Hepatocyte (in vitro differentiated cells): ENCODE data around the gene HNF1B. TPM values are rescaled to one million over a fixed set of nuclear protein-coding genes. Genes with fewer than 3 reads are reported as not detected.

Source experiments
- DNase-seq: peaks from one replicate; pipeline ENCODE4 v3.0.0-alpha.2; 2016; ENCODE audit warnings: low spot score
- H2AFZ ChIP-seq: fragments of 200-600 bp; sonication (generic); 2 replicates; pipeline ENCODE4 v1.6.0; 2016; ENCODE audit warnings: antibody characterized with exemption, mild to moderate bottlenecking
- H3K27ac ChIP-seq: fragments of 200-600 bp; sonication (generic); 2 replicates; pipeline ENCODE4 v1.5.1; 2016; ENCODE audit warnings: mild to moderate bottlenecking
- H3K27me3 ChIP-seq: fragments of 200-600 bp; sonication (generic); 2 replicates; pipeline ENCODE4 v1.6.1; 2016
- H3K36me3 ChIP-seq: fragments of 200-600 bp; sonication (generic); replicated peaks from 2 replicates; pipeline ENCODE4 v1.5.1; 2016; ENCODE audit warnings: low read depth; ENCODE audit not compliant: insufficient read depth
- H3K4me1 ChIP-seq: fragments of 200-600 bp; sonication (generic); 2 replicates; pipeline ENCODE4 v1.5.1; 2016; ENCODE audit warnings: mild to moderate bottlenecking, moderate library complexity; ENCODE audit not compliant: insufficient read depth
- H3K4me2 ChIP-seq: fragments of 200-600 bp; sonication (generic); 2 replicates; pipeline ENCODE4 v1.6.0; 2016
- H3K4me3 ChIP-seq: fragments of 200-600 bp; sonication (generic); 2 replicates; pipeline ENCODE4 v1.5.1; 2016; ENCODE audit warnings: mild to moderate bottlenecking
- H3K79me2 ChIP-seq: fragments of 200-600 bp; sonication (generic); 2 replicates; pipeline ENCODE4 v1.6.0; 2017; ENCODE audit warnings: mild to moderate bottlenecking
- H3K9me2 ChIP-seq: fragments of 200-600 bp; sonication (generic); replicated peaks from 2 replicates; pipeline ENCODE4 v1.6.0; 2017; ENCODE audit warnings: mild to moderate bottlenecking; ENCODE audit not compliant: insufficient read depth
- H3K9me3 ChIP-seq: fragments of 200-600 bp; sonication (generic); 2 replicates; pipeline ENCODE4 v1.5.1; 2016; ENCODE audit warnings: low read depth, mild to moderate bottlenecking
- H4K20me1 ChIP-seq: fragments of 200-600 bp; sonication (generic); 2 replicates; pipeline ENCODE4 v1.6.0; 2016; ENCODE audit warnings: mild to moderate bottlenecking; ENCODE audit not compliant: insufficient read depth, poor library complexity, severe bottlenecking
- EZH2 ChIP-seq: fragments of 200-600 bp; sonication (generic); IDR thresholded peaks from 2 replicates; pipeline ENCODE4 v1.6.1; 2016; ENCODE audit warnings: antibody characterized with exemption, mild to moderate bottlenecking, borderline replicate concordance
- EZH2phosphoT487 ChIP-seq: fragments of 200-600 bp; sonication (generic); IDR thresholded peaks from one replicate; pipeline ENCODE4 v1.6.1; 2018; ENCODE audit warnings: antibody characterized with exemption, mild to moderate bottlenecking, low read depth, moderate library complexity; ENCODE audit not compliant: unreplicated experiment, severe bottlenecking
- WGBS: methylation state at CpG from one replicate; pipeline ENCODE4 v1.1.6; 2016; ENCODE audit warnings: low lambda C conversion rate; ENCODE audit errors: missing lambda C conversion rate; 5-methylcytosine and 5-hydroxymethylcytosine counted together
- polyA plus RNA-seq: library from polyadenylated mRNA; unstranded; fragments of >200 nt; fragmentation: Nextera tagmentation; extraction: Ambion mirVana; gene quantifications from 2 replicates; pipeline ENCODE4 v1.2.1, GENCODE V29; 2016
- total RNA-seq: library from RNA; depleted of rRNA; stranded (reverse); fragments of >200 nt; gene quantifications from 2 replicates; pipeline ENCODE4 v1.2.3, GENCODE V29; 2014
- TF ChIP-seq, protein P1 (sequence below): fragments of 200-600 bp; sonication (generic); IDR thresholded peaks from 2 replicates; pipeline ENCODE4 v1.5.1; 2016; ENCODE audit warnings: antibody characterized with exemption, mild to moderate bottlenecking; ENCODE audit not compliant: poor library complexity

HNF1B gene
- total and polyA plus RNA-seq, 2 experiments from 2014 or later = 8.8 to 18.2 TPM

- Histone ChIP-seq H3K36me3 (no peaks in the 10 kb centered on the region), H3K79me2 (no peaks in the 10 kb centered on the region), H3K9me3 (no peaks in the 10 kb centered on the region), H2AFZ (no peak overlapping the region), H3K4me2 (no peak overlapping the region), H3K4me1 (no peaks in the 10 kb centered on the region), H3K4me3 (no peak overlapping the region), H3K27me3 (no peaks in the 10 kb centered on the region), H3K27ac (no peak overlapping the region), H3K9me2 (no peaks in the 10 kb centered on the region), H4K20me1 (no peaks in the 10 kb centered on the region)
- no peak for TF ChIP-seq EZH2phosphoT487
- TF ChIP-seq, protein P1, sequence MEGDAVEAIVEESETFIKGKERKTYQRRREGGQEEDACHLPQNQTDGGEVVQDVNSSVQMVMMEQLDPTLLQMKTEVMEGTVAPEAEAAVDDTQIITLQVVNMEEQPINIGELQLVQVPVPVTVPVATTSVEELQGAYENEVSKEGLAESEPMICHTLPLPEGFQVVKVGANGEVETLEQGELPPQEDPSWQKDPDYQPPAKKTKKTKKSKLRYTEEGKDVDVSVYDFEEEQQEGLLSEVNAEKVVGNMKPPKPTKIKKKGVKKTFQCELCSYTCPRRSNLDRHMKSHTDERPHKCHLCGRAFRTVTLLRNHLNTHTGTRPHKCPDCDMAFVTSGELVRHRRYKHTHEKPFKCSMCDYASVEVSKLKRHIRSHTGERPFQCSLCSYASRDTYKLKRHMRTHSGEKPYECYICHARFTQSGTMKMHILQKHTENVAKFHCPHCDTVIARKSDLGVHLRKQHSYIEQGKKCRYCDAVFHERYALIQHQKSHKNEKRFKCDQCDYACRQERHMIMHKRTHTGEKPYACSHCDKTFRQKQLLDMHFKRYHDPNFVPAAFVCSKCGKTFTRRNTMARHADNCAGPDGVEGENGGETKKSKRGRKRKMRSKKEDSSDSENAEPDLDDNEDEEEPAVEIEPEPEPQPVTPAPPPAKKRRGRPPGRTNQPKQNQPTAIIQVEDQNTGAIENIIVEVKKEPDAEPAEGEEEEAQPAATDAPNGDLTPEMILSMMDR = no peak
- no peak for TF ChIP-seq EZH2
- 90% methylated on average over 1 of the region's 1 CpG for WGBS
- no peak for DNase-seq
These were observed 87.7 kb downstream of the HNF1B start for GRCh38 chr17:37657202-37657601.

GRCh38 chr17:37651849-37652248 lies 93.0 kb downstream of the HNF1B start:
- 32% methylated on average over 2 of the region's 2 CpGs for WGBS
- H3K4me2 ChIP-seq = no peak overlapping the region
- H3K27ac ChIP-seq = no peak overlapping the region
- H3K9me2 ChIP-seq = no peaks in the 10 kb centered on the region
- H3K4me1 ChIP-seq = peaks cover 7% of the 10 kb centered on the region
- peaks cover 6% of the 10 kb centered on the region for H3K27me3 ChIP-seq
- no peak for DNase-seq
- TF ChIP-seq EZH2phosphoT487 = no peak
- TF ChIP-seq EZH2 = no peak
- TF ChIP-seq, protein P1 = no peak
- no peaks in the 10 kb centered on the region for H3K79me2 ChIP-seq
- H3K9me3 ChIP-seq = no peaks in the 10 kb centered on the region
- H3K36me3 ChIP-seq = no peaks in the 10 kb centered on the region
- no peak overlapping the region for H2AFZ ChIP-seq
- no peak overlapping the region for H3K4me3 ChIP-seq
- no peaks in the 10 kb centered on the region for H4K20me1 ChIP-seq

DNA sequence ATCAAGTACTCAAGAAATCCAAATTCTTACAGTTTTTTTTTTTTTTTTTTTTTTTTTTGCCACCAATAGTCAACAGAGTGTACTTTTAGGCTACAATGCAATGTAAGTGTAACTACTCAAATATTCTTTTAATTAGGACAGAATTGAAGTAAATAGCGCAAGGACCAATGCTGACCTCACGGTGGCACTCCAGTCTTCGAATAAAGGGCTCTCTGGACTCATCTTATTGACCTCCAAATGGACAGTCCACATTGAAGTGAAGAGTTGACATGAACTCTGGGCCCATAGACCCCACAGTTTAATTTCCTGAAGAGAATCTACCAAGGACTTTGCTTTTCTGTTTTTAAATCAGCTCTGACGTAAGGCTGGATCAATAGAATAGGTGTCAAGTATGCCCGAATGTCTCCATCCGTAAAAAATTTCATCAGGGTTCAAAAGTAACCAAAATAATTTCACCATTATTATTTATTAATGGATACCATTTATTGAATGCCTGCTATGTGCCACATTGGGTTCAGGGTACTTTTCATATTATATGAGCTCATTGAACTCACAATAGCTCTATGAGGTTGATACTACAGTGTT lies 94.3 kb downstream of the HNF1B start:
- Histone ChIP-seq H2AFZ (no peak overlapping the region), H3K79me2 (no peaks in the 10 kb centered on the region), H3K4me1 (peaks cover 7% of the 10 kb centered on the region), H4K20me1 (no peaks in the 10 kb centered on the region), H3K9me2 (no peaks in the 10 kb centered on the region), H3K36me3 (no peaks in the 10 kb centered on the region), H3K4me2 (no peak overlapping the region), H3K4me3 (no peak overlapping the region), H3K9me3 (no peaks in the 10 kb centered on the region), H3K27ac (no peak overlapping the region), H3K27me3 (peaks cover 6% of the 10 kb centered on the region)
- DNase-seq = peak; percentile 61
- TF ChIP-seq, protein P1 = peak; percentile 62
- no peak for TF ChIP-seq EZH2phosphoT487
- 56% methylated on average over 6 of the region's 6 CpGs for WGBS

GRCh38 chr17:37648555-37648954 lies 96.3 kb downstream of the HNF1B start:
- no peaks in the 10 kb centered on the region for H4K20me1 ChIP-seq

More at GRCh38 chr17:37648555-37648954, 96.3 kb downstream of the HNF1B start:
- DNase-seq = no peak
- no peaks in the 10 kb centered on the region for H3K36me3 ChIP-seq
- H3K4me2 ChIP-seq = no peak overlapping the region
- peaks cover 6% of the 10 kb centered on the region for H3K27me3 ChIP-seq
- no peaks in the 10 kb centered on the region for H3K9me3 ChIP-seq
- no peak overlapping the region for H3K4me3 ChIP-seq
- H3K4me1 ChIP-seq = peaks cover 17% of the 10 kb centered on the region
- H3K9me2 ChIP-seq = no peaks in the 10 kb centered on the region
- WGBS = 78% methylated on average over 2 of the region's 2 CpGs
- H3K27ac ChIP-seq = peak overlapping the region; percentile 40
- H2AFZ ChIP-seq = no peak overlapping the region
- TF ChIP-seq, protein P1 = no peak
- TF ChIP-seq EZH2phosphoT487 (no peak), EZH2 (no peak)
- no peaks in the 10 kb centered on the region for H3K79me2 ChIP-seq
